Measurements from ENCODE around the gene SH3PXD2A. TPM values are rescaled to one million over a fixed set of nuclear protein-coding genes. Genes with fewer than 3 reads are reported as not detected.

Gene SH3PXD2A
- total and polyA plus RNA-seq, 10 donors: 2.6 to 50.0 (median 35.2) TPM

GRCh38 chr10:103724771-103725170, 130.6 kb downstream of the SH3PXD2A start:
- intact Hi-C loops (cut with DNase I; ENCODE audit: low total_unique reads): no loop called here
- no peaks in the 10 kb centered on the region for H3K4me1 ChIP-seq
- DNase-seq: no peak
- 69 to 89% (median 75%) methylated on average over 2 of the region's 2 CpGs for WGBS, 5 donors
- no peak for TF ChIP-seq POLR2A (IDR thresholded peaks at IDR 0.05)
- TF ChIP-seq, protein P1, sequence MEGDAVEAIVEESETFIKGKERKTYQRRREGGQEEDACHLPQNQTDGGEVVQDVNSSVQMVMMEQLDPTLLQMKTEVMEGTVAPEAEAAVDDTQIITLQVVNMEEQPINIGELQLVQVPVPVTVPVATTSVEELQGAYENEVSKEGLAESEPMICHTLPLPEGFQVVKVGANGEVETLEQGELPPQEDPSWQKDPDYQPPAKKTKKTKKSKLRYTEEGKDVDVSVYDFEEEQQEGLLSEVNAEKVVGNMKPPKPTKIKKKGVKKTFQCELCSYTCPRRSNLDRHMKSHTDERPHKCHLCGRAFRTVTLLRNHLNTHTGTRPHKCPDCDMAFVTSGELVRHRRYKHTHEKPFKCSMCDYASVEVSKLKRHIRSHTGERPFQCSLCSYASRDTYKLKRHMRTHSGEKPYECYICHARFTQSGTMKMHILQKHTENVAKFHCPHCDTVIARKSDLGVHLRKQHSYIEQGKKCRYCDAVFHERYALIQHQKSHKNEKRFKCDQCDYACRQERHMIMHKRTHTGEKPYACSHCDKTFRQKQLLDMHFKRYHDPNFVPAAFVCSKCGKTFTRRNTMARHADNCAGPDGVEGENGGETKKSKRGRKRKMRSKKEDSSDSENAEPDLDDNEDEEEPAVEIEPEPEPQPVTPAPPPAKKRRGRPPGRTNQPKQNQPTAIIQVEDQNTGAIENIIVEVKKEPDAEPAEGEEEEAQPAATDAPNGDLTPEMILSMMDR (IDR thresholded peaks at IDR 0.05 in 8 of 11, conservative IDR thresholded peaks at IDR 0.05 in 3 of 11): no peak
- TF ChIP-seq POLR2AphosphoS5 (IDR thresholded peaks at IDR 0.05): no peak
- peaks cover 0 to 20% (median 0%) of the 10 kb centered on the region in 6 donors for H3K36me3 ChIP-seq
- no peak overlapping the region for H3K27ac ChIP-seq
- no peaks in the 10 kb centered on the region for H3K27me3 ChIP-seq (replicated peaks in 1 of 7)
- no peak overlapping the region for H3K4me3 ChIP-seq
- H3K9me3 ChIP-seq: no peaks in the 10 kb centered on the region

DNA sequence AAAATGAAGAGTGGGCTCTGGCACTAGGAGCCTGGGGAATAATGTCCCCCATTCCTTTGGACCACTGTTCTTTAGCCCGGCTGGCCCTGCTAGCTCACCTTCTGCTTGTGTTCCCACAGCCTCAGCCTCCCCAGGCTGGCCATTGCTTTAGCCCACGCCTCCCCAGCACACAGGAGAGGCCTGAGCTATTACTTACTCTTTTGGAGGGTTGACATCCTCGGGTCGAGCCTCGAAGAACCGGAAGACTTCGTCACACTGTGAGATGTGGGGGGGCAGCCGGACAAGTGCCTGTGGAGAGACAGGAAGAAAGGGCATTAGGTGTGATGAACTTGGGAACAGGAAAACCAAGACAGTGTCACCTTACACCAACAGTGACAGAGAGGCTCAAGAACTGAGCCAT, 131.3 kb downstream of the SH3PXD2A start:
- intact Hi-C loops (cut with DNase I; ENCODE audit: low total_unique reads): no loop called here

GRCh38 chr10:103723557-103723956, 131.8 kb downstream of the SH3PXD2A start:
- 79 to 92% (median 90%) methylated on average over 3 of the region's 3 CpGs for WGBS, 5 donors
- intact Hi-C loops (cut with DNase I; ENCODE audit: low total_unique reads): no loop called here

More for the DNA sequence above, 131.3 kb downstream of the SH3PXD2A start:
- Histone ChIP-seq H3K4me1 (no peaks in the 10 kb centered on the region), H3K27ac (no peak overlapping the region), H3K9me3 (no peaks in the 10 kb centered on the region), H3K27me3 (replicated peaks in 1 of 7) (no peaks in the 10 kb centered on the region), H3K4me3 (no peak overlapping the region), H3K36me3 (peaks cover 0 to 23% (median 0%) of the 10 kb centered on the region in 6 donors)
- TF ChIP-seq POLR2A (IDR thresholded peaks at IDR 0.05) (no peak), POLR2AphosphoS5 (IDR thresholded peaks at IDR 0.05) (no peak)
- TF ChIP-seq, protein P1 (IDR thresholded peaks at IDR 0.05 in 8 of 11, conservative IDR thresholded peaks at IDR 0.05 in 3 of 11): no peak
- DNase-seq: no peak
- WGBS, 5 donors: 86 to 97% (median 89%) methylated on average over 8 of the region's 8 CpGs

DNA sequence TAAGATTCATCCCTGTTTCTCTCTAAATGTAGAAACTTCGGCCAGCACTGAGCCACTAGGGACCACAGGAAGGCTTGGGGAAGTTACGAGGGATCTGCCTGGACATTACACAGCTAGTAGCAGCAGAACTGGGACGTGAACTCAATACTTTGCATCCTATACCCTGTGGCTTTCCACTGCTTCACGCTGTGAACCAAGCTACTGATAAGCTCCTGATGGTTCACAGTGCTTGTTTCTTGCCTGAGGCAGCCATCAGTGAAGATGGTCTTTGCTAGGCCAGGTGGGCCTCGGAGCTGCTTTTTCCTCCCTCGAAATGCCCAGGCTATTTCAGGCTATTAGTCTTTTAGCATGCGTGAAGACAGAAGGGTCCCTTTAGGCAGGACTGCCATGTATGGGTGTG, 132.7 kb downstream of the SH3PXD2A start:
- peaks cover 0 to 24% (median 0%) of the 10 kb centered on the region in 6 donors for H3K36me3 ChIP-seq
- DNase-seq: no peak
- no peaks in the 10 kb centered on the region for H3K27me3 ChIP-seq (replicated peaks in 1 of 7)
- H3K4me3 ChIP-seq: no peak overlapping the region
- WGBS, 5 donors: 73 to 93% (median 86%) methylated on average over 7 of the region's 7 CpGs
- H3K9me3 ChIP-seq: no peaks in the 10 kb centered on the region
- H3K27ac ChIP-seq: no peak overlapping the region
- intact Hi-C loops (cut with DNase I; ENCODE audit: low total_unique reads): no loop called here
- TF ChIP-seq POLR2A (IDR thresholded peaks at IDR 0.05): no peak
- no peak for TF ChIP-seq POLR2AphosphoS5 (IDR thresholded peaks at IDR 0.05)
- TF ChIP-seq, protein P1 (IDR thresholded peaks at IDR 0.05 in 8 of 11, conservative IDR thresholded peaks at IDR 0.05 in 3 of 11): no peak
- H3K4me1 ChIP-seq: no peaks in the 10 kb centered on the region

More at GRCh38 chr10:103723557-103723956, 131.8 kb downstream of the SH3PXD2A start:
- peaks cover 0 to 24% (median 0%) of the 10 kb centered on the region in 6 donors for H3K36me3 ChIP-seq
- H3K4me1 ChIP-seq: no peaks in the 10 kb centered on the region
- H3K27ac ChIP-seq: no peak overlapping the region
- TF ChIP-seq POLR2A (IDR thresholded peaks at IDR 0.05) (no peak), POLR2AphosphoS5 (IDR thresholded peaks at IDR 0.05) (no peak)
- TF ChIP-seq, protein P1 (IDR thresholded peaks at IDR 0.05 in 8 of 11, conservative IDR thresholded peaks at IDR 0.05 in 3 of 11): no peak
- no peaks in the 10 kb centered on the region for H3K9me3 ChIP-seq
- no peak overlapping the region for H3K4me3 ChIP-seq
- no peak for DNase-seq
- no peaks in the 10 kb centered on the region for H3K27me3 ChIP-seq (replicated peaks in 1 of 7)
